Ovary (tissue), 9 donors: ENCODE data around the gene SERPINB2. TPM values are rescaled to one million over a fixed set of nuclear protein-coding genes. Genes with fewer than 3 reads are reported as not detected.

Experiments
- DNase-seq, 5 donors: peaks; one replicate each; pipeline ENCODE4 v3.0.0-alpha.2; 2019 to 2020
- H3K27ac ChIP-seq, 2 donors: fragments of 200-600 bp; one replicate each; pipeline versions ENCODE4 v1.5.1 to v1.8.0; 2019 to 2022
- H3K27me3 ChIP-seq: fragments of 200-600 bp; one replicate; pipeline ENCODE4 v1.8.0; 2022
- H3K36me3 ChIP-seq: fragments of 200-600 bp; sonication (generic); one replicate; pipeline ENCODE4 v1.5.1; 2019
- H3K4me1 ChIP-seq: one replicate; pipeline ENCODE4 v1.8.1; 2013; ENCODE audit warnings: mild to moderate bottlenecking, moderate library complexity; ENCODE audit not compliant: insufficient read depth
- H3K4me3 ChIP-seq: fragments of 200-600 bp; sonication (generic); one replicate; pipeline ENCODE4 v1.5.1; 2017
- H3K9me3 ChIP-seq, 2 donors: fragments of 200-600 bp in 1 of 2; sonication (generic) in 1 of 2; one replicate each; pipeline versions ENCODE4 v1.5.1 to v1.8.1; 2013 to 2019; ENCODE audit warnings: mild to moderate bottlenecking in 1 of 2, moderate library complexity in 1 of 2
- CTCF ChIP-seq, 3 donors: fragments of 450-650 bp in 2 of 3; fragments of 200-600 bp in 1 of 3; IDR thresholded peaks; one replicate each; pipeline versions ENCODE4 v1.5.1 to v1.8.0; 2016 to 2022; ENCODE audit warnings: antibody characterized with exemption in 3 of 3, mild to moderate bottlenecking in 1 of 3
- EP300 ChIP-seq: sonication (generic); formaldehyde crosslinking; IDR thresholded peaks from one replicate; pipeline ENCODE4 v1.6.1; 2017; ENCODE audit warnings: antibody characterized with exemption
- POLR2A ChIP-seq: fragments of 450-650 bp; IDR thresholded peaks from one replicate; pipeline ENCODE4 v1.6.1; 2017; ENCODE audit warnings: antibody characterized with exemption, mild to moderate bottlenecking, moderate library complexity
- WGBS, 3 donors: extraction: QIAGEN DNeasy Blood & Tissue Kit in 1 of 3; methylation state at CpG; one replicate each; pipeline versions ENCODE4 v1.1.5 to v1.1.7; 2013 to 2017; 5-methylcytosine and 5-hydroxymethylcytosine counted together
- intact Hi-C, 4 donors: fragments of 100-400 bp; cut with DNase I; formaldehyde crosslinking; loops; one replicate each; pipeline versions ENCODE4 v1.11.0 to v1.15.1; 2022 to 2023
- polyA plus RNA-seq, 2 donors: library from polyadenylated mRNA; stranded (reverse); fragments of 200-250 nt in 1 of 2; fragments of 350-450 nt in 1 of 2; fragmentation: Illumina TruSeq in 1 of 2; extraction: RNeasy Lipid Tissue Mini Kit (QIAGEN cat#74804) in 1 of 2; gene quantifications; one replicate each; pipeline ENCODE4 v1.2.3, GENCODE V29; 2013 to 2014
- total RNA-seq, 7 donors: library from RNA; depleted of rRNA in 2 of 7; stranded (reverse); fragments of >200 nt in 2 of 7; fragmentation: NEBNext Ultra II Directional in 3 of 7; extraction: Animal tissue kit (Norgen Biotek cat#: 25700) in 3 of 7; gene quantifications; one replicate each; pipeline versions ENCODE4 v1.1.0 to v1.2.4, GENCODE V29; 2016 to 2023
- donor health status: DM: no; HTN: no; CAD: no; lungs with moderate emphysema.
- donor health status: DM: no; HTN: no; CAD: no.
- donor health status: Bipolar disorder and iron deficiency.
- donor health status: DM: yes; HTN: yes; CAD: no.
- donor health status: DM: no; HTN: no; CAD: no.
- donor health status: DM: yes; HTN: yes; CAD: no.

Gene SERPINB2
- total and polyA plus RNA-seq, 9 donors, result 0.32 to 11.4 (median 1.2) TPM; not detected in 3

- intact Hi-C loops, result no loop called here
- no peak overlapping the region for H3K4me3 ChIP-seq
- no peaks in the 10 kb centered on the region for H3K4me1 ChIP-seq
Observed at GRCh38 chr18:63888470-63889190, 1.1 kb downstream of the SERPINB2 start.

GRCh38 chr18:63889626-63890025 is 2.1 kb downstream of the SERPINB2 start:
- Histone ChIP-seq H3K27me3 (no peaks in the 10 kb centered on the region), H3K9me3 (no peaks in the 10 kb centered on the region), H3K4me3 (no peak overlapping the region), H3K27ac (no peak overlapping the region), H3K36me3 (no peaks in the 10 kb centered on the region), H3K4me1 (no peaks in the 10 kb centered on the region)
- no peak for DNase-seq
- intact Hi-C loops, result no loop called here
- no peak for TF ChIP-seq EP300
- no peak for TF ChIP-seq CTCF (IDR thresholded peaks at IDR 0.05)
- WGBS, 3 donors, result 87 to 90% (median 89%) methylated on average over 2 of the region's 2 CpGs

More at GRCh38 chr18:63888470-63889190, 1.1 kb downstream of the SERPINB2 start:
- TF ChIP-seq CTCF (IDR thresholded peaks at IDR 0.05) (no peak), EP300 (no peak), POLR2A (no peak)
- Histone ChIP-seq H3K36me3 (no peaks in the 10 kb centered on the region), H3K27ac (no peak overlapping the region), H3K9me3 (no peaks in the 10 kb centered on the region), H3K27me3 (no peaks in the 10 kb centered on the region)
- no peak for DNase-seq
- WGBS, 3 donors, result 0% methylated on average over 1 of the region's 1 CpG

- DNase-seq, result no peak
- no peak for TF ChIP-seq POLR2A
- no peak for TF ChIP-seq CTCF (IDR thresholded peaks at IDR 0.05)
- TF ChIP-seq EP300, result no peak
- Histone ChIP-seq H3K36me3 (no peaks in the 10 kb centered on the region), H3K4me3 (no peak overlapping the region), H3K4me1 (no peaks in the 10 kb centered on the region), H3K27ac (no peak overlapping the region), H3K27me3 (no peaks in the 10 kb centered on the region), H3K9me3 (no peaks in the 10 kb centered on the region)
- WGBS, 3 donors, result 89 to 92% (median 90%) methylated on average over 6 of the region's 6 CpGs
- intact Hi-C loops, result no loop called here
Observed at GRCh38 chr18:63890237-63890949, 2.9 kb downstream of the SERPINB2 start.

GRCh38 chr18:63890950-63891304 is 3.4 kb downstream of the SERPINB2 start:
- 83 to 85% (median 84%) methylated on average over 5 of the region's 5 CpGs for WGBS, 3 donors
- intact Hi-C loops, result no loop called here
- H3K4me3 ChIP-seq, result no peak overlapping the region

More at GRCh38 chr18:63890950-63891304, 3.4 kb downstream of the SERPINB2 start:
- TF ChIP-seq EP300 (no peak), CTCF (IDR thresholded peaks at IDR 0.05) (no peak), POLR2A (no peak)
- no peaks in the 10 kb centered on the region for H3K36me3 ChIP-seq
- no peak for DNase-seq
- no peaks in the 10 kb centered on the region for H3K27me3 ChIP-seq
- H3K9me3 ChIP-seq, result no peaks in the 10 kb centered on the region
- no peaks in the 10 kb centered on the region for H3K4me1 ChIP-seq
- H3K27ac ChIP-seq, result no peak overlapping the region
